MM.1S (cell line): ENCODE data around the gene WWTR1.

Experiments used
- EZH2 ChIP-seq: fragments of 300-600 bp; sonication (generic); optimal IDR thresholded peaks from 2 replicates; pipeline ENCODE3; 2017; ENCODE audit warnings: low read depth, mild to moderate bottlenecking, antibody characterized with exemption, low read length, mixed read lengths
- EZH2phosphoT487 ChIP-seq: fragments of 300-600 bp; sonication (generic); IDR thresholded peaks from 2 replicates; pipeline ENCODE4 v1.6.1; 2018; ENCODE audit warnings: antibody characterized with exemption, low read length
- TF ChIP-seq, protein P1 (sequence below): fragments of 300-600 bp; sonication (generic); IDR thresholded peaks from 2 replicates; pipeline ENCODE4 v1.5.1; 2016; ENCODE audit warnings: antibody characterized with exemption, low read length, mixed read lengths

DNA sequence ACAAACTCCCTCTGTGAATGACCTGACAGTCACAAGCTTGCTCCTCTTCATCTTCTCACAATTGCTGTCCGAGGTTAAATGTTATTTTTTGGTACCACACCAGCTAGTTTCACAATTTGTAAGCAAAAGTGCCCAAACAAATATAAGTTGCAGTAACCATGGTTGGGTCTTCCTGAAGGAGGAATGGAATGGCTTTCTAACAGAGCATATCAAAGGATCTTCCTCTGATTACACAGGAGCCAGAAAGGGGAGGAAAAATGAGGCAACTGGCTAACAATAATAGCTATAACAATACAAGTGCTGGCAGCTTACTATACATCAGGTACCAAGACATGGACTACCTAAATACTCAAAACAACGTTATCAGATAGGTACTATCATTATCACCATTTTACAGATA is 90.4 kb downstream of the WWTR1 start:
- TF ChIP-seq, protein P1, sequence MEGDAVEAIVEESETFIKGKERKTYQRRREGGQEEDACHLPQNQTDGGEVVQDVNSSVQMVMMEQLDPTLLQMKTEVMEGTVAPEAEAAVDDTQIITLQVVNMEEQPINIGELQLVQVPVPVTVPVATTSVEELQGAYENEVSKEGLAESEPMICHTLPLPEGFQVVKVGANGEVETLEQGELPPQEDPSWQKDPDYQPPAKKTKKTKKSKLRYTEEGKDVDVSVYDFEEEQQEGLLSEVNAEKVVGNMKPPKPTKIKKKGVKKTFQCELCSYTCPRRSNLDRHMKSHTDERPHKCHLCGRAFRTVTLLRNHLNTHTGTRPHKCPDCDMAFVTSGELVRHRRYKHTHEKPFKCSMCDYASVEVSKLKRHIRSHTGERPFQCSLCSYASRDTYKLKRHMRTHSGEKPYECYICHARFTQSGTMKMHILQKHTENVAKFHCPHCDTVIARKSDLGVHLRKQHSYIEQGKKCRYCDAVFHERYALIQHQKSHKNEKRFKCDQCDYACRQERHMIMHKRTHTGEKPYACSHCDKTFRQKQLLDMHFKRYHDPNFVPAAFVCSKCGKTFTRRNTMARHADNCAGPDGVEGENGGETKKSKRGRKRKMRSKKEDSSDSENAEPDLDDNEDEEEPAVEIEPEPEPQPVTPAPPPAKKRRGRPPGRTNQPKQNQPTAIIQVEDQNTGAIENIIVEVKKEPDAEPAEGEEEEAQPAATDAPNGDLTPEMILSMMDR = no peak
- TF ChIP-seq EZH2phosphoT487 (no peak), EZH2 (no peak)
